Measurements from ENCODE around the gene PRICKLE1.

PRICKLE1 gene

GRCh38 chr12:42486407-42486806 is 103.1 kb downstream of the PRICKLE1 start:
- DNase-seq: no peak

- no peak for DNase-seq
These were observed 103.7 kb downstream of the PRICKLE1 start for GRCh38 chr12:42485823-42486222.

GRCh38 chr12:42484996-42485395 is 104.5 kb downstream of the PRICKLE1 start:
- DNase-seq: no peak

GRCh38 chr12:42483521-42483790 is 106.1 kb downstream of the PRICKLE1 start:
- peak; percentile 17 to 18 for DNase-seq

GRCh38 chr12:42482748-42483520 is 106.6 kb downstream of the PRICKLE1 start:
- peak; percentile 57 to 74 for DNase-seq

GRCh38 chr12:42482041-42482747 is 107.4 kb downstream of the PRICKLE1 start:
- no peak for DNase-seq

- DNase-seq: no peak
These were observed 108.2 kb downstream of the PRICKLE1 start for GRCh38 chr12:42481368-42481767.

- DNase-seq: no peak
These were observed 111.6 kb downstream of the PRICKLE1 start for GRCh38 chr12:42477941-42478340.

GRCh38 chr12:42475106-42475505 is 114.4 kb downstream of the PRICKLE1 start:
- DNase-seq: no peak

- DNase-seq: no peak
These were observed 115.2 kb downstream of the PRICKLE1 start for GRCh38 chr12:42474391-42474790.

- no peak for DNase-seq
These were observed 116.0 kb downstream of the PRICKLE1 start for GRCh38 chr12:42473561-42473960.

GRCh38 chr12:42473130-42473529 is 116.4 kb downstream of the PRICKLE1 start:
- no peak for DNase-seq

- DNase-seq: no peak
These were observed 117.2 kb downstream of the PRICKLE1 start for GRCh38 chr12:42472376-42472775.

GRCh38 chr12:42469355-42470175 is 120.0 kb downstream of the PRICKLE1 start:
- DNase-seq: no peak

- DNase-seq: no peak
These were observed 120.6 kb downstream of the PRICKLE1 start for GRCh38 chr12:42468921-42469320.

- no peak for DNase-seq
These were observed 121.2 kb downstream of the PRICKLE1 start for GRCh38 chr12:42468341-42468821.

GRCh38 chr12:42463671-42464070 is 125.9 kb downstream of the PRICKLE1 start:
- DNase-seq: no peak

- no peak for DNase-seq
These were observed 127.1 kb downstream of the PRICKLE1 start for GRCh38 chr12:42462486-42462885.

GRCh38 chr12:42459336-42459847 is 130.2 kb downstream of the PRICKLE1 start:
- no peak for DNase-seq

GRCh38 chr12:42458575-42458974 is 131.0 kb downstream of the PRICKLE1 start:
- no peak for DNase-seq

GRCh38 chr12:42450248-42450647 is 139.3 kb downstream of the PRICKLE1 start:
- no peak for DNase-seq

GRCh38 chr12:42448841-42449240 is 140.7 kb downstream of the PRICKLE1 start:
- DNase-seq: no peak

- DNase-seq: no peak
These were observed 142.2 kb downstream of the PRICKLE1 start for GRCh38 chr12:42447371-42447786.

Measured in stimulated activated CD4-positive, alpha-beta T cell treated with anti-CD3 and anti-CD28 coated beads, Interleukin-2, amount 100 ng/mL, for 24 hours (primary cell).